Keratinocyte (primary cell): ENCODE results near the gene MED23. TPM values are rescaled to one million over a fixed set of nuclear protein-coding genes. Genes with fewer than 3 reads are reported as not detected.

ENCODE experiments used
- DNase-seq: peaks from one replicate; pipeline ENCODE4 v3.0.0-alpha.2; 2011; ENCODE audit warnings: low read depth, missing footprints, low spot score
- FAIRE-seq: peaks from 2 replicates; lab custom pipeline; 2011; peaks lifted over from hg19 to GRCh38; lab: Jason Lieb, UNC
- H2AFZ ChIP-seq: 2 replicates; pipeline ENCODE4 v1.6.0; 2012; ENCODE audit warnings: low read length, control low read depth, inconsistent platforms; ENCODE audit not compliant: control insufficient read depth
- H3K27ac ChIP-seq: 2 replicates; pipeline ENCODE4 v1.5.1; 2011; ENCODE audit warnings: low read length; ENCODE audit not compliant: control insufficient read depth, insufficient read depth
- H3K27me3 ChIP-seq: 3 replicates; pipeline ENCODE4 v1.6.0; 2011; ENCODE audit warnings: low read length; ENCODE audit not compliant: control insufficient read depth, insufficient read depth; ENCODE audit errors: extremely low read depth
- H3K36me3 ChIP-seq, 2 experiments: 2 replicates in 1 of 2; 3 replicates in 1 of 2; pipeline ENCODE4 v1.5.1; 2011; ENCODE audit warnings: low read length in 2 of 2, mild to moderate bottlenecking in 1 of 2; ENCODE audit not compliant: control insufficient read depth in 2 of 2, insufficient read depth in 2 of 2; ENCODE audit errors: extremely low read depth in 1 of 2
- H3K4me1 ChIP-seq: 3 replicates; pipeline ENCODE4 v1.5.1; 2011; ENCODE audit warnings: low read length; ENCODE audit not compliant: control insufficient read depth, insufficient read depth; ENCODE audit errors: extremely low read depth
- H3K4me2 ChIP-seq: 3 replicates; pipeline ENCODE4 v1.6.0; 2011; ENCODE audit warnings: low read depth, low read length; ENCODE audit not compliant: control insufficient read depth, insufficient read depth; ENCODE audit errors: extremely low read depth
- H3K4me3 ChIP-seq, 3 experiments: fragments of 200-600 bp in 1 of 3; sonication (generic) in 1 of 3; 2 replicates in 2 of 3; 3 replicates in 1 of 3; pipeline ENCODE4 v1.5.1; 2011 to 2016; ENCODE audit warnings: low read length in 3 of 3, mild to moderate bottlenecking in 3 of 3, control low read depth in 2 of 3, inconsistent platforms in 1 of 3, low read depth in 1 of 3, mixed read lengths in 1 of 3, mixed run types in 1 of 3, moderate library complexity in 1 of 3; ENCODE audit not compliant: control insufficient read depth in 2 of 3, insufficient read depth in 2 of 3; ENCODE audit errors: extremely low read depth in 1 of 3
- H3K79me2 ChIP-seq: 2 replicates; pipeline ENCODE4 v1.6.0; 2012; ENCODE audit warnings: low read length; ENCODE audit not compliant: control insufficient read depth, insufficient read depth
- H3K9ac ChIP-seq: 3 replicates; pipeline ENCODE4 v1.6.0; 2011; ENCODE audit warnings: low read length; ENCODE audit not compliant: control insufficient read depth, insufficient read depth; ENCODE audit errors: extremely low read depth
- H3K9me1 ChIP-seq: 3 replicates; pipeline ENCODE4 v1.6.0; 2011; ENCODE audit warnings: low read length; ENCODE audit not compliant: control insufficient read depth, insufficient read depth; ENCODE audit errors: extremely low read depth
- H3K9me3 ChIP-seq: 2 replicates; pipeline ENCODE4 v1.5.1; 2012; ENCODE audit warnings: low read depth, low read length; ENCODE audit not compliant: control insufficient read depth
- H4K20me1 ChIP-seq: 3 replicates; pipeline ENCODE4 v1.6.0; 2011; ENCODE audit warnings: low read length; ENCODE audit not compliant: control insufficient read depth, insufficient read depth; ENCODE audit errors: extremely low read depth
- EZH2 ChIP-seq: IDR thresholded peaks from one replicate; pipeline ENCODE4 v1.6.1; 2012; ENCODE audit warnings: inconsistent platforms, mild to moderate bottlenecking, low read length, moderate library complexity
- dilution Hi-C: fragments of 300-500 bp; cut with MboI; formaldehyde crosslinking; loops from one replicate; pipeline ENCODE4 v1.7.0; 2020; ENCODE audit warnings: low sequenced_read_pairs; ENCODE audit not compliant: extremely low pct_ligation_motif_present
- polyA plus RNA-seq, 5 experiments: library from polyadenylated mRNA; depleted of rRNA in 3 of 5; stranded (reverse) in 3 of 5; stranded (forward) in 1 of 5; unstranded in 1 of 5; fragments of >200 nt; gene quantifications; 1 replicate in 1 of 5; 2 replicates in 3 of 5; 3 replicates in 1 of 5; pipeline versions ENCODE4 v1.2.1 to v1.2.3, GENCODE V29; 2011 to 2012; ENCODE audit warnings: missing spikeins in 2 of 5, low read depth in 1 of 5, low replicate concordance in 1 of 5
- TF ChIP-seq, protein P1 (sequence below), 3 experiments: IDR thresholded peaks in 1 of 3; conservative IDR thresholded peaks in 1 of 3; optimal IDR thresholded peaks in 1 of 3; 2 replicates in 2 of 3; 3 replicates in 1 of 3; pipeline versions ENCODE3 to v1.5.1; 2011; ENCODE audit warnings: low read length in 3 of 3, mild to moderate bottlenecking in 3 of 3, moderate library complexity in 2 of 3, control low read depth in 1 of 3, inconsistent platforms in 1 of 3; ENCODE audit not compliant: insufficient read depth in 2 of 3; ENCODE audit errors: extremely low read depth in 1 of 3

The MED23 gene
- polyA plus RNA-seq, 1 donor (not counting 4 experiments of a cell fraction or from before 2014, with no cell fraction given), result 24.9 TPM

DNA sequence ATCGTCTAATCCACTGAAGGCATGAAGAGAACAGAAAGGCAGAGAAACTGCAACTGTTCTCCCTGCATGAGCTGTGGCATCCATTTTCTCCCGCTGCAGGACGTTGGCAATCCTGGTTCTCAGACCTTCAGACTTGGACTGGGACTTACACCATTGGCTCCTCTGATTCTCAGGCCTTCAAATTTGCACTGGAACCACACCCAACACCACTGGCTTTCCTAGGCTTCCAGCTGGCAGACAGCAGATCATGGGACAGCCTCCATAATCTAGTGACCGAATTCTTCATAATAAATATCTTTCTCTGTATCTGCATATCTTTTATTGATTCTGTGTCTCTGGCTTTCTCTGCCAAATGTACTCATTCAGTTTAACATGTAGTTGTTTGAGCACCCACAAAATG, 69.1 kb downstream of the MED23 start:
- H2AFZ ChIP-seq, result no peak overlapping the region
- no peaks in the 10 kb centered on the region for H3K79me2 ChIP-seq
- no peak overlapping the region for H3K27ac ChIP-seq
- H3K9ac ChIP-seq, result no peak overlapping the region
- dilution Hi-C loops, result no loop called here
- H3K4me3 ChIP-seq, result no peak overlapping the region
- H3K27me3 ChIP-seq, result no peaks in the 10 kb centered on the region
- no peaks in the 10 kb centered on the region for H4K20me1 ChIP-seq
- H3K4me2 ChIP-seq, result no peak overlapping the region
- FAIRE-seq (no peak), DNase-seq (no peak)
- TF ChIP-seq, protein P1, sequence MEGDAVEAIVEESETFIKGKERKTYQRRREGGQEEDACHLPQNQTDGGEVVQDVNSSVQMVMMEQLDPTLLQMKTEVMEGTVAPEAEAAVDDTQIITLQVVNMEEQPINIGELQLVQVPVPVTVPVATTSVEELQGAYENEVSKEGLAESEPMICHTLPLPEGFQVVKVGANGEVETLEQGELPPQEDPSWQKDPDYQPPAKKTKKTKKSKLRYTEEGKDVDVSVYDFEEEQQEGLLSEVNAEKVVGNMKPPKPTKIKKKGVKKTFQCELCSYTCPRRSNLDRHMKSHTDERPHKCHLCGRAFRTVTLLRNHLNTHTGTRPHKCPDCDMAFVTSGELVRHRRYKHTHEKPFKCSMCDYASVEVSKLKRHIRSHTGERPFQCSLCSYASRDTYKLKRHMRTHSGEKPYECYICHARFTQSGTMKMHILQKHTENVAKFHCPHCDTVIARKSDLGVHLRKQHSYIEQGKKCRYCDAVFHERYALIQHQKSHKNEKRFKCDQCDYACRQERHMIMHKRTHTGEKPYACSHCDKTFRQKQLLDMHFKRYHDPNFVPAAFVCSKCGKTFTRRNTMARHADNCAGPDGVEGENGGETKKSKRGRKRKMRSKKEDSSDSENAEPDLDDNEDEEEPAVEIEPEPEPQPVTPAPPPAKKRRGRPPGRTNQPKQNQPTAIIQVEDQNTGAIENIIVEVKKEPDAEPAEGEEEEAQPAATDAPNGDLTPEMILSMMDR (optimal IDR thresholded peaks at IDR 0.05 in 1 of 3, IDR thresholded peaks at IDR 0.05 in 1 of 3, conservative IDR thresholded peaks at IDR 0.05 in 1 of 3; ENCODE audit: extremely low read depth in 1 of 3, insufficient read depth in 2 of 3, low read length in 3 of 3), result no peak
- no peak for TF ChIP-seq EZH2
- no peaks in the 10 kb centered on the region for H3K36me3 ChIP-seq
- H3K9me3 ChIP-seq, result no peaks in the 10 kb centered on the region
- H3K4me1 ChIP-seq, result no peaks in the 10 kb centered on the region
- H3K9me1 ChIP-seq, result no peaks in the 10 kb centered on the region

DNA sequence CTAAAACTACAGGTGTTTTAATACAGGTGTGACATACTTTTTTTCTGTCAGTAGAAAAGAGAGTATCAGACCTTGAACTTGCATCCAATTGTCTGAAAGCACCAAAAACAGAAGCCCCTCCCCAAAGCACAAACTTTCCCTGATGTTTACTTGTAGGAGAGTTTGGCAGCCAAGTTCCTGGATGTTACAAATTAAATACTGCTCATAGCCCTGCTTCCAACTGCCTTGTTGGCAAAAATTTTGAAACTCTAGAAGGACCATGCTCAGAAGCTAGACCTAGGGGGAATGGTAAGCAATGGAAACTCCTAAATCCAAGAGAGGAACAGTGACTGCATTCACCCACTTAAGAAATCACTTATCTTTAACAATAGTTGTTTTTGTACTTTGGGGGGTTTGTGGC, 72.0 kb downstream of the MED23 start:
- Histone ChIP-seq H3K27me3 (no peaks in the 10 kb centered on the region), H3K9me1 (no peaks in the 10 kb centered on the region), H3K4me2 (no peak overlapping the region), H3K36me3 (no peaks in the 10 kb centered on the region), H4K20me1 (no peaks in the 10 kb centered on the region), H3K4me1 (no peaks in the 10 kb centered on the region), H3K9me3 (no peaks in the 10 kb centered on the region), H3K9ac (no peak overlapping the region), H3K4me3 (no peak overlapping the region), H2AFZ (no peak overlapping the region), H3K79me2 (no peaks in the 10 kb centered on the region), H3K27ac (no peak overlapping the region)
- TF ChIP-seq, protein P1 (optimal IDR thresholded peaks at IDR 0.05 in 1 of 3, IDR thresholded peaks at IDR 0.05 in 1 of 3, conservative IDR thresholded peaks at IDR 0.05 in 1 of 3; ENCODE audit: extremely low read depth in 1 of 3, insufficient read depth in 2 of 3, low read length in 3 of 3), result no peak
- no peak for TF ChIP-seq EZH2
- dilution Hi-C loops, result no loop called here
- no peak for FAIRE-seq
- no peak for DNase-seq
